Measurements from ENCODE around the gene LAX1. TPM values are rescaled to one million over a fixed set of nuclear protein-coding genes. Genes with fewer than 3 reads are reported as not detected.

LAX1 gene
- total RNA-seq = 10 to 100 TPM; 20.3 to 22.3 TPM

GRCh38 chr1:203765029-203765837 lies at the start of gene LAX1:
Gene LAX1 (plus strand): TSS chr1:203765183. CDS start chr1:203765566, 383 bp downstream.
- DNase-seq = peak; percentile 91
- peak; percentile 89 for ATAC-seq
- H3K27me3 Mint-ChIP-seq = no peaks in the 10 kb centered on the region
- peak within 1 kb of the TSS; percentile 100 for H3K27ac Mint-ChIP-seq
- H3K4me1 Mint-ChIP-seq = peaks cover 52% of the 10 kb centered on the region
- peaks cover 12% of the 10 kb centered on the region for H3K36me3 Mint-ChIP-seq
- H3K9me3 Mint-ChIP-seq (ENCODE audit: low read depth) = no peaks in the 10 kb centered on the region
- CTCF ChIA-PET = interaction anchor here (0.8 to 2.8 kb wide), 17 partner anchors 10 to 666 kb away, joined by 3 to 14 read pairs (median 4); partner anchors contain the start of genes ATP2B4, ZBED6 and ZC3H11A
- H3K4me3 Mint-ChIP-seq = peak within 1 kb of the TSS; percentile 87

- no peak overlapping the region for H3K4me3 Mint-ChIP-seq
Measured at GRCh38 chr1:203717120-203717519, 47.9 kb upstream of the LAX1 start.

GRCh38 chr1:203720242-203720641 lies 44.7 kb upstream of the LAX1 start:
- H3K27ac Mint-ChIP-seq = no peak overlapping the region
- H3K27me3 Mint-ChIP-seq = no peaks in the 10 kb centered on the region
- CTCF ChIA-PET = interaction anchor here (1.3 to 2.3 kb wide), 3 partner anchors 19 to 233 kb away, joined by 3 to 7 read pairs (median 4); no protein-coding TSS in a partner anchor
- H3K4me3 Mint-ChIP-seq = no peak overlapping the region
- H3K36me3 Mint-ChIP-seq = peaks cover 46% of the 10 kb centered on the region
- no peak for ATAC-seq
- no peaks in the 10 kb centered on the region for H3K4me1 Mint-ChIP-seq
- no peak for DNase-seq
- H3K9me3 Mint-ChIP-seq (ENCODE audit: low read depth) = no peaks in the 10 kb centered on the region

More at GRCh38 chr1:203717120-203717519, 47.9 kb upstream of the LAX1 start:
- CTCF ChIA-PET = interaction anchor here (0.9 kb wide), 1 partner anchor 213 kb away, joined by 3 read pairs; no protein-coding TSS in a partner anchor
- no peaks in the 10 kb centered on the region for H3K27me3 Mint-ChIP-seq
- no peak for DNase-seq
- H3K9me3 Mint-ChIP-seq (ENCODE audit: low read depth) = no peaks in the 10 kb centered on the region
- peaks cover 53% of the 10 kb centered on the region for H3K36me3 Mint-ChIP-seq
- no peak overlapping the region for H3K27ac Mint-ChIP-seq
- no peaks in the 10 kb centered on the region for H3K4me1 Mint-ChIP-seq
- no peak for ATAC-seq

- Mint-ChIP-seq H3K4me3 (no peak overlapping the region), H3K36me3 (peaks cover 56% of the 10 kb centered on the region), H3K9me3 (ENCODE audit: low read depth) (no peaks in the 10 kb centered on the region), H3K4me1 (no peaks in the 10 kb centered on the region), H3K27ac (no peak overlapping the region), H3K27me3 (no peaks in the 10 kb centered on the region)
- DNase-seq = no peak
- ATAC-seq = no peak
- CTCF ChIA-PET = no interaction called here
Measured at GRCh38 chr1:203722909-203723308, 42.1 kb upstream of the LAX1 start.

GRCh38 chr1:203726417-203726867 lies 38.5 kb upstream of the LAX1 start:
- ATAC-seq = no peak
- Mint-ChIP-seq H3K9me3 (ENCODE audit: low read depth) (no peaks in the 10 kb centered on the region), H3K27ac (no peak overlapping the region), H3K36me3 (peaks cover 56% of the 10 kb centered on the region), H3K27me3 (no peaks in the 10 kb centered on the region), H3K4me1 (peaks cover 6% of the 10 kb centered on the region), H3K4me3 (no peak overlapping the region)
- DNase-seq = no peak
- CTCF ChIA-PET = interaction anchor here (0.6 to 0.7 kb wide), 2 partner anchors 51 to 99 kb away, joined by 3 to 4 read pairs; no protein-coding TSS in a partner anchor

- Mint-ChIP-seq H3K4me1 (peaks cover 13% of the 10 kb centered on the region), H3K36me3 (peaks cover 50% of the 10 kb centered on the region), H3K27me3 (no peaks in the 10 kb centered on the region), H3K9me3 (ENCODE audit: low read depth) (no peaks in the 10 kb centered on the region), H3K27ac (peak overlapping the region; percentile 21), H3K4me3 (no peak overlapping the region)
- ATAC-seq = no peak
- no peak for DNase-seq
- CTCF ChIA-PET = interaction anchor here (1.0 to 1.2 kb wide), 2 partner anchors 245 to 464 kb away, joined by 3 read pairs; no protein-coding TSS in a partner anchor
Measured at GRCh38 chr1:203733009-203733863, 31.7 kb upstream of the LAX1 start.

- CTCF ChIA-PET = interaction anchor here (1.0 to 1.8 kb wide), 4 partner anchors 9 to 41 kb away, joined by 3 to 5 read pairs (median 3); no protein-coding TSS in a partner anchor
- no peaks in the 10 kb centered on the region for H3K9me3 Mint-ChIP-seq (ENCODE audit: low read depth)
- no peak overlapping the region for H3K4me3 Mint-ChIP-seq
- H3K27me3 Mint-ChIP-seq = no peaks in the 10 kb centered on the region
- H3K27ac Mint-ChIP-seq = no peak overlapping the region
- no peak for ATAC-seq
- H3K4me1 Mint-ChIP-seq = peaks cover 23% of the 10 kb centered on the region
- DNase-seq = no peak
- H3K36me3 Mint-ChIP-seq = peaks cover 60% of the 10 kb centered on the region
Measured at GRCh38 chr1:203742436-203742835, 22.5 kb upstream of the LAX1 start.

- H3K36me3 Mint-ChIP-seq = peaks cover 56% of the 10 kb centered on the region
- no peak overlapping the region for H3K27ac Mint-ChIP-seq
- DNase-seq = no peak
- ATAC-seq = no peak
- no peaks in the 10 kb centered on the region for H3K27me3 Mint-ChIP-seq
- peaks cover 23% of the 10 kb centered on the region for H3K4me1 Mint-ChIP-seq
- CTCF ChIA-PET = interaction anchor here (0.6 to 2.0 kb wide), 5 partner anchors 16 to 118 kb away, joined by 3 to 6 read pairs (median 3); partner anchors contain the start of gene LAX1
- H3K4me3 Mint-ChIP-seq = no peak overlapping the region
- no peaks in the 10 kb centered on the region for H3K9me3 Mint-ChIP-seq (ENCODE audit: low read depth)
Measured at GRCh38 chr1:203743091-203743571, 21.9 kb upstream of the LAX1 start.

GRCh38 chr1:203744075-203744972 lies 20.7 kb upstream of the LAX1 start:
- no peak for DNase-seq
- H3K4me1 Mint-ChIP-seq = peaks cover 23% of the 10 kb centered on the region

GRCh38 chr1:203746281-203746680 lies 18.7 kb upstream of the LAX1 start:
- CTCF ChIA-PET = no interaction called here
- Mint-ChIP-seq H3K4me3 (no peak overlapping the region), H3K36me3 (peaks cover 28% of the 10 kb centered on the region), H3K27me3 (no peaks in the 10 kb centered on the region), H3K4me1 (peaks cover 23% of the 10 kb centered on the region), H3K9me3 (ENCODE audit: low read depth) (no peaks in the 10 kb centered on the region), H3K27ac (no peak overlapping the region)
- ATAC-seq (no peak), DNase-seq (no peak)

More at GRCh38 chr1:203744075-203744972, 20.7 kb upstream of the LAX1 start:
- Mint-ChIP-seq H3K27me3 (no peaks in the 10 kb centered on the region), H3K4me3 (peak overlapping the region; percentile 15), H3K9me3 (ENCODE audit: low read depth) (no peaks in the 10 kb centered on the region), H3K36me3 (peaks cover 45% of the 10 kb centered on the region), H3K27ac (peak overlapping the region; percentile 76)
- peak; percentile 23 for ATAC-seq
- CTCF ChIA-PET = interaction anchor here (1.2 to 2.0 kb wide), 3 partner anchors 21 to 83 kb away, joined by 3 to 6 read pairs (median 3); partner anchors contain the start of gene LAX1

GRCh38 chr1:203751051-203751450 lies 13.9 kb upstream of the LAX1 start:
- CTCF ChIA-PET = interaction anchor here (0.6 to 1.2 kb wide), 2 partner anchors 18 to 44 kb away, joined by 3 to 4 read pairs; no protein-coding TSS in a partner anchor
- no peaks in the 10 kb centered on the region for H3K9me3 Mint-ChIP-seq (ENCODE audit: low read depth)
- no peaks in the 10 kb centered on the region for H3K36me3 Mint-ChIP-seq
- DNase-seq (no peak), ATAC-seq (no peak)
- H3K27me3 Mint-ChIP-seq = no peaks in the 10 kb centered on the region
- no peak overlapping the region for H3K27ac Mint-ChIP-seq
- no peak overlapping the region for H3K4me3 Mint-ChIP-seq
- peaks cover 20% of the 10 kb centered on the region for H3K4me1 Mint-ChIP-seq
